Measurements from ENCODE around the gene KLF5.
A peak's percentile ranks its signal among the peaks of the same experiment; 100 is the strongest.
"Not testable (repeated sequence)": the region's sequence is repeated elsewhere in the genome, so short reads cannot be mapped to it uniquely, and the experiment has no call there.

KLF5 gene

GRCh38 chr13:73058736-73059459 lies at the start of gene KLF5:
TSS of gene KLF5 (plus strand) at chr13:73059005. CDS start at chr13:73059328, 323 bp downstream.
- peak; percentile 91 to 95 for DNase-seq (ENCODE audit: low read depth in 2 of 2)

- no peak for DNase-seq (ENCODE audit: low read depth in 2 of 2)
These were observed 47.1 kb upstream of the KLF5 start for GRCh38 chr13:73011751-73012150.

- no peak for DNase-seq (ENCODE audit: low read depth in 2 of 2)
These were observed 43.0 kb upstream of the KLF5 start for GRCh38 chr13:73015805-73016204.

GRCh38 chr13:73018336-73018735 lies 40.5 kb upstream of the KLF5 start:
- no peak for DNase-seq (ENCODE audit: low read depth in 2 of 2)

GRCh38 chr13:73025217-73026012 lies 33.4 kb upstream of the KLF5 start:
- DNase-seq (ENCODE audit: low read depth in 2 of 2): no peak

GRCh38 chr13:73034901-73035300 lies 23.9 kb upstream of the KLF5 start:
- DNase-seq (ENCODE audit: low read depth in 2 of 2): no peak

GRCh38 chr13:73035660-73036059 lies 23.1 kb upstream of the KLF5 start:
- DNase-seq (ENCODE audit: low read depth in 2 of 2): no peak

- no peak for DNase-seq (ENCODE audit: low read depth in 2 of 2)
These were observed 22.2 kb upstream of the KLF5 start for GRCh38 chr13:73036566-73036965.

GRCh38 chr13:73038064-73038463 lies 20.7 kb upstream of the KLF5 start:
- no peak for DNase-seq (ENCODE audit: low read depth in 2 of 2)

- no peak for DNase-seq (ENCODE audit: low read depth in 2 of 2)
These were observed 19.4 kb upstream of the KLF5 start for GRCh38 chr13:73039201-73040108.

- no peak for DNase-seq (ENCODE audit: low read depth in 2 of 2)
These were observed 18.3 kb upstream of the KLF5 start for GRCh38 chr13:73040484-73040883.

GRCh38 chr13:73040968-73041596 lies 17.7 kb upstream of the KLF5 start:
- no peak for DNase-seq (ENCODE audit: low read depth in 2 of 2)

- no peak for DNase-seq (ENCODE audit: low read depth in 2 of 2)
These were observed 13.8 kb upstream of the KLF5 start for GRCh38 chr13:73045031-73045430.

GRCh38 chr13:73048615-73049014 lies 10.2 kb upstream of the KLF5 start:
- not testable (repeated sequence) for DNase-seq (ENCODE audit: low read depth in 2 of 2)

- no peak for DNase-seq (ENCODE audit: low read depth in 2 of 2)
These were observed 4.1 kb upstream of the KLF5 start for GRCh38 chr13:73054712-73055111.

GRCh38 chr13:73055813-73056564 lies 2.8 kb upstream of the KLF5 start:
- DNase-seq (ENCODE audit: low read depth in 2 of 2): no peak

- no peak for DNase-seq (ENCODE audit: low read depth in 2 of 2)
These were observed 2.2 kb upstream of the KLF5 start for GRCh38 chr13:73056565-73056962.

GRCh38 chr13:73057284-73058063 lies 1.3 kb upstream of the KLF5 start:
- DNase-seq (ENCODE audit: low read depth in 2 of 2): no peak

- DNase-seq (ENCODE audit: low read depth in 2 of 2): no peak
These were observed 816 bp upstream of the KLF5 start for GRCh38 chr13:73058064-73058313.

- no peak for DNase-seq (ENCODE audit: low read depth in 2 of 2)
These were observed 421 bp upstream of the KLF5 start for GRCh38 chr13:73058432-73058735.
